A549 (cell line): ENCODE data around the gene ABLIM3.
A peak's percentile ranks its signal among the peaks of the same experiment; 100 is the strongest.

Experiments used
- JUNB ChIP-seq: fragments of >200 bp; sonication (Bioruptor Twin); formaldehyde crosslinking; IDR thresholded peaks from 2 replicates; pipeline ENCODE4 v1.6.1; 2016
- POLR2A ChIP-seq: IDR thresholded peaks from 2 replicates; pipeline ENCODE4 v1.6.1; 2012; ENCODE audit warnings: mild to moderate bottlenecking, low read length
- TF ChIP-seq, protein P1 (sequence below): fragments of >200 bp; sonication (Bioruptor Twin); formaldehyde crosslinking; IDR thresholded peaks from 3 replicates; pipeline ENCODE4 v1.5.1; 2016

DNA sequence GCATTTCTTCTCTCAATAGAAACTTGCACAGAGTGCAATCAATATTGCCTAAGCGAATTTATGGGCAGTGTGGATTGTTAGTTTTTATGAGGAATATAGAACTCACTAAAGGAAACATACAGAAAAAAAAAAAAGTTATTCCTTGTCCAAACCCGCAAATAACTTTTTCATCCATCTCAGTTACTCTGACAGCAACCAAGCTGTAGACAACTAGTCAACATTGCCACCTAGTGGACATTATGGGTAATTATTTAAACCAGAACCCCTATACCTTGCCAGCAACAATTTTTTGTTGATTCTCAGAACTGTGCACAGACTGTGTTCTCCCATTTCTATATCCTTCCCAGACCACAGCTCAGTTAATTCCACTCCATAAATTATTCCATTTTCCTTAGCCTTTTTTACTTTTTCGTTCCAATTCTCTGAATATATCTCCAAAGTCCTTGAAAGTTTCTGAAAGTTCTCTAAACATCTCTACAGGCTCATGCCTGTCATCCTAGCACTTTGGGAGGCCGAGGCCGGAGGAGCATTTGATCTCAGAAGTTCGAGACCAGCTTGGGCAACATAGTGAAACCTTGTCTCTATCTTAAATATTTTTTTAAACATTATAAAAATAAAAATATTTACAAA is 127.8 kb downstream of the ABLIM3 start:
- TF ChIP-seq, protein P1, sequence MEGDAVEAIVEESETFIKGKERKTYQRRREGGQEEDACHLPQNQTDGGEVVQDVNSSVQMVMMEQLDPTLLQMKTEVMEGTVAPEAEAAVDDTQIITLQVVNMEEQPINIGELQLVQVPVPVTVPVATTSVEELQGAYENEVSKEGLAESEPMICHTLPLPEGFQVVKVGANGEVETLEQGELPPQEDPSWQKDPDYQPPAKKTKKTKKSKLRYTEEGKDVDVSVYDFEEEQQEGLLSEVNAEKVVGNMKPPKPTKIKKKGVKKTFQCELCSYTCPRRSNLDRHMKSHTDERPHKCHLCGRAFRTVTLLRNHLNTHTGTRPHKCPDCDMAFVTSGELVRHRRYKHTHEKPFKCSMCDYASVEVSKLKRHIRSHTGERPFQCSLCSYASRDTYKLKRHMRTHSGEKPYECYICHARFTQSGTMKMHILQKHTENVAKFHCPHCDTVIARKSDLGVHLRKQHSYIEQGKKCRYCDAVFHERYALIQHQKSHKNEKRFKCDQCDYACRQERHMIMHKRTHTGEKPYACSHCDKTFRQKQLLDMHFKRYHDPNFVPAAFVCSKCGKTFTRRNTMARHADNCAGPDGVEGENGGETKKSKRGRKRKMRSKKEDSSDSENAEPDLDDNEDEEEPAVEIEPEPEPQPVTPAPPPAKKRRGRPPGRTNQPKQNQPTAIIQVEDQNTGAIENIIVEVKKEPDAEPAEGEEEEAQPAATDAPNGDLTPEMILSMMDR = peak; percentile 82
- no peak for TF ChIP-seq POLR2A
- TF ChIP-seq JUNB = no peak
